ENCODE data around the gene POT1.

POT1 gene

DNA sequence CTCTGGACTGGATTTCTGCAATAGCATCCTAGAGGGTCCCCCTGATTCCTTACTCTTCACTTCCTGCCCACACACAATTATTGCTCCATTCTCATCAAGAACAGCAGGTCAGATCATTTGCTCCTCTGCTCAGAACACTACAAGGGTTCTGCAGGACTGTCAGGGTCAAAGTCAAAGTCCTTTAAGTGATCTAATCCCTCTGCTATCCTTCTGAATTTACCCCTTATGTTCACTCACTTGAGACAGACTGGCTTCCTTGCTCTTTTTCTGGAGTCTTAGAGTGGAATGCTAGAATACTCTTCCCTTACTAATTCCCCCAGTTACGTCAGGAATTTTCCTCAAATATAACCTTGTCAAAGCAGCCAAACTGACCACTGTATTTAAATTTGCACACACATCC is 7.5 kb upstream of the POT1 start:
- no peaks in the 10 kb centered on the region for H3K9me3 ChIP-seq (ENCODE audit: severe bottlenecking)
- no peak overlapping the region for H3K27ac ChIP-seq
- TF ChIP-seq, protein P1, sequence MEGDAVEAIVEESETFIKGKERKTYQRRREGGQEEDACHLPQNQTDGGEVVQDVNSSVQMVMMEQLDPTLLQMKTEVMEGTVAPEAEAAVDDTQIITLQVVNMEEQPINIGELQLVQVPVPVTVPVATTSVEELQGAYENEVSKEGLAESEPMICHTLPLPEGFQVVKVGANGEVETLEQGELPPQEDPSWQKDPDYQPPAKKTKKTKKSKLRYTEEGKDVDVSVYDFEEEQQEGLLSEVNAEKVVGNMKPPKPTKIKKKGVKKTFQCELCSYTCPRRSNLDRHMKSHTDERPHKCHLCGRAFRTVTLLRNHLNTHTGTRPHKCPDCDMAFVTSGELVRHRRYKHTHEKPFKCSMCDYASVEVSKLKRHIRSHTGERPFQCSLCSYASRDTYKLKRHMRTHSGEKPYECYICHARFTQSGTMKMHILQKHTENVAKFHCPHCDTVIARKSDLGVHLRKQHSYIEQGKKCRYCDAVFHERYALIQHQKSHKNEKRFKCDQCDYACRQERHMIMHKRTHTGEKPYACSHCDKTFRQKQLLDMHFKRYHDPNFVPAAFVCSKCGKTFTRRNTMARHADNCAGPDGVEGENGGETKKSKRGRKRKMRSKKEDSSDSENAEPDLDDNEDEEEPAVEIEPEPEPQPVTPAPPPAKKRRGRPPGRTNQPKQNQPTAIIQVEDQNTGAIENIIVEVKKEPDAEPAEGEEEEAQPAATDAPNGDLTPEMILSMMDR (IDR thresholded peaks at IDR 0.05; ENCODE audit: low read depth, low read length): no peak
- H3K36me3 ChIP-seq: no peaks in the 10 kb centered on the region
- no peak overlapping the region for H3K4me3 ChIP-seq (ENCODE audit: low read depth, low read length)
- DNase-seq: no peak
- H3K27me3 ChIP-seq (ENCODE audit: insufficient read depth, low read depth, severe bottlenecking): no peaks in the 10 kb centered on the region

DNA sequence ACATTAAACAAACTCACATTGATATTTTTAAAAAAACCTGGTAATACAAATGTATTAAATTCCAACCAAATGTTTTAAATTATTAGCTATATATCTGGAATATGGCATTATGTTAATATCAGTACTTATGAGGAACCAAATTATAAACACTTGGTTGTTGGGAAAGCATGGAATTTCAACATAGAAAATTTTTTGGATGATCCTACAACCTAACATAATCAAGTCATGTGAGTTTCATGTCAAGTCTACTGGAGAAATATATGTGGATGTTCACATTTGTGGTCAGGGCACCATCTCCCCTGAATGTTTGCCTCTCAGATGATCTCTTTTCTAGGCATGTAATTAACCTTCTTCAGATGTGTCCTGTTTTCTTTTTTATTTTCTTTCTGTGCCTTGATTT is 5.2 kb upstream of the POT1 start:
- DNase-seq: no peak
- no peak overlapping the region for H3K27ac ChIP-seq
- TF ChIP-seq, protein P1 (IDR thresholded peaks at IDR 0.05; ENCODE audit: low read depth, low read length): no peak

DNA sequence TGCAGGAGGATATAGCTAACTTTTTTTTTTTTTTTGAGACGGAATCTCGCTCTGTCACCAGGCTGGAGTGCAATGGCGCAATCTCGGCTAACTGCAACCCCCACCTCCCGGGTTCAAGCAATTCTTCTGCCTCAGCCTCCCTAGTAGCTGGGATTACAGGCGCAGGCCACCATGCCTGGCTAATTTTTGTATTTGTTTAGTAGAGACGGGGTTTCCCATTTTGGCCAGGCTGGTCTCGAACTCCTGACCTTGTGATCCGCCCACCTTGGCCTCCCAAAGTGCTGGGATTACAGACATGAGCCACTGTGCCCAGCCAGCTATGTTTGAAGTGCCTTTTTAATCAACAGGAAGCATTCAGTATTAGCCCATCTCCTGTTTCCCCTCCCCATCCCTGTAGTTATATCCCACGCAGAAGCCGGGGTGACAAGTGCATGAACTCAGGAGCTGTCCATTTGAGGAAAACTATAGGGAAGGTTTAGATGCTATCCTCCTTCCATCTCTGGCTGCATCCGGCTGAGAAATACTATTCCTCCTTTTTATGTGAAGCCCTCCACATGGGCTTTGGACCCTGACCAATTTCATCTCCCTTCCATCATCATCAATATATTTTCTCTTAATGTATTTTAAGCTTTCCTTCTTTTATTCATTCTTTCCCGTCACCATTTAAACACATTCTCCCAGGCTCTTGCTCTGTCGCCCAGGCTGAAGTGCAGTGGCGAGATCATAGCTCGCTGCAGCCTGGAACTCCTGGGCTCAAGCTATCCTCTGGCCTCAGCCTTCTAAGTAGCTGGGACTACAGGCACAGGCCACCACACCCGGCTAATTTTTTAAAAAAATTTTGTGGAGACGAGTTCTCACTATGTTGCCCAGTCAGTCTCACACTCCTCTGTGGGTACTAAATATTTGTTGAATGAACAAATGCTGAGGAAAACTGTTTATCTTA is 1.3 kb upstream of the POT1 start:
- no peak overlapping the region for H3K4me3 ChIP-seq (ENCODE audit: low read depth, low read length)
- no peak for DNase-seq
- peaks cover 6% of the 10 kb centered on the region for H3K36me3 ChIP-seq
- H3K9me3 ChIP-seq (ENCODE audit: severe bottlenecking): no peaks in the 10 kb centered on the region
- no peak overlapping the region for H3K27ac ChIP-seq
- H3K27me3 ChIP-seq (ENCODE audit: insufficient read depth, low read depth, severe bottlenecking): no peaks in the 10 kb centered on the region
- TF ChIP-seq, protein P1 (IDR thresholded peaks at IDR 0.05; ENCODE audit: low read depth, low read length): no peak

More for the DNA sequence above, 5.2 kb upstream of the POT1 start:
- no peaks in the 10 kb centered on the region for H3K9me3 ChIP-seq (ENCODE audit: severe bottlenecking)
- H3K4me3 ChIP-seq (ENCODE audit: low read depth, low read length): no peak overlapping the region
- H3K36me3 ChIP-seq: no peaks in the 10 kb centered on the region
- H3K27me3 ChIP-seq (ENCODE audit: insufficient read depth, low read depth, severe bottlenecking): no peaks in the 10 kb centered on the region

DNA sequence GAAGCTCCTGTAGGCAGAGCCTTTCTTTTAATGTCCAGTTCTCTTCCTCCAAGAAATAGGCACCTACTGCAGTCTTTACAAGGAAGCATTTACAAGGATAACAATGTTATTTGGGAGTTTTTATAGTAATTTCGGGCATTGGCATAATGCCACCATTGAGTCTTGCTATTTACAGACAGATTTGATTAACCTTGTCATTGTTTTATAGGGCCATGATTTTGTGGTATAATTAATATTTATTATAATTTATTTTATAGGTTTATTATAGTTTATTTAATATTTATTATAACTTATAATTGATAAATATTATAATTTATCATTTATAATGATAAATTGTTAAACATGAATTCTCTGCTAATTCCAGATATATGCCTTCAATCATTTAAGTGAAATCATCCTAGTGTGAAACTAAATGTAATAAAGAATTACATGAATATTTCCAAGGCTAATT is 573 bp upstream of the POT1 start:
- peak overlapping the region; percentile 84 for H3K4me3 ChIP-seq (ENCODE audit: low read depth, low read length)
- TF ChIP-seq, protein P1 (IDR thresholded peaks at IDR 0.05; ENCODE audit: low read depth, low read length): no peak
- no peaks in the 10 kb centered on the region for H3K27me3 ChIP-seq (ENCODE audit: insufficient read depth, low read depth, severe bottlenecking)
- peak overlapping the region; percentile 65 for H3K27ac ChIP-seq
- no peak for DNase-seq
- no peaks in the 10 kb centered on the region for H3K9me3 ChIP-seq (ENCODE audit: severe bottlenecking)
- H3K36me3 ChIP-seq: peaks cover 11% of the 10 kb centered on the region

DNA sequence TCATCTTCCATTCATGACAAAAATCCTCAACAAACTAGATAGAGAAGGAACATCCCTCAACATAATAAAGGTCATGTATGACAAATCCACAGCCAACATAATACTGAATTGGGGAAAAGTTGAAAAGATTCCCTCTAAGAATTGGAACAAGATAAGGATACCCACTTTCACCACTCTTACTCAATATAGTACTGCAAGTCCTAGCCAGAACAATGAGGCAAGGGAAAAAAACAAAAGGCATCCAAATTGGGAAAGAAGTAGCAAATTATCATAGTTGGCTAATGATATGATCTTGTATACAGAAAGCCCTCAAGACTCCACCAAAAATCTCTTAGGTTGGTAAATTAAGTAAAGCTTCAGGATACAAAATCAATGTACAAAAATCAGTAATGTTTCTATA is 4.7 kb downstream of the POT1 start:
- no peak overlapping the region for H3K27ac ChIP-seq
- TF ChIP-seq, protein P1 (IDR thresholded peaks at IDR 0.05; ENCODE audit: low read depth, low read length): no peak
- H3K27me3 ChIP-seq (ENCODE audit: insufficient read depth, low read depth, severe bottlenecking): no peaks in the 10 kb centered on the region
- no peak overlapping the region for H3K4me3 ChIP-seq (ENCODE audit: low read depth, low read length)
- no peak for DNase-seq
- no peaks in the 10 kb centered on the region for H3K9me3 ChIP-seq (ENCODE audit: severe bottlenecking)
- peaks cover 11% of the 10 kb centered on the region for H3K36me3 ChIP-seq
